Mucosa of rectum (tissue), 2 donors: ENCODE results near the gene TMEM238.
"Not testable (repeated sequence)": the region's sequence is repeated elsewhere in the genome, so short reads cannot be mapped to it uniquely, and the experiment has no call there.

Source experiments
- H3K27ac ChIP-seq, 2 donors: one replicate each; pipeline ENCODE4 v1.7.0; 2013; ENCODE audit warnings: inconsistent platforms in 2 of 2, low read depth in 2 of 2, low read length in 2 of 2
- H3K27me3 ChIP-seq, 2 donors: one replicate each; pipeline ENCODE4 v1.7.0; 2013; ENCODE audit warnings: low read length in 2 of 2; ENCODE audit not compliant: control insufficient read depth in 2 of 2, insufficient read depth in 2 of 2
- H3K36me3 ChIP-seq, 2 donors: one replicate each; pipeline ENCODE4 v1.7.0; 2013; ENCODE audit warnings: low read length in 2 of 2; ENCODE audit not compliant: control insufficient read depth in 2 of 2, insufficient read depth in 2 of 2
- H3K4me1 ChIP-seq, 2 donors: one replicate each; pipeline ENCODE4 v1.7.0; 2013; ENCODE audit warnings: low read length in 2 of 2, mild to moderate bottlenecking in 1 of 2; ENCODE audit not compliant: control insufficient read depth in 2 of 2, insufficient read depth in 2 of 2
- H3K4me3 ChIP-seq, 2 donors: one replicate each; pipeline ENCODE4 v1.7.0; 2013; ENCODE audit warnings: low read length in 2 of 2
- H3K9ac ChIP-seq, 2 donors: one replicate each; pipeline ENCODE4 v1.7.0; 2013; ENCODE audit warnings: low read length in 2 of 2, low read depth in 1 of 2, mild to moderate bottlenecking in 1 of 2
- H3K9me3 ChIP-seq, 2 donors: one replicate each; pipeline ENCODE4 v1.7.0; 2013; ENCODE audit warnings: low read length in 2 of 2; ENCODE audit not compliant: control insufficient read depth in 2 of 2
- donor health status: healthy.
- donor health status: Normal muscosa, but diverticular disease.

The TMEM238 gene

DNA sequence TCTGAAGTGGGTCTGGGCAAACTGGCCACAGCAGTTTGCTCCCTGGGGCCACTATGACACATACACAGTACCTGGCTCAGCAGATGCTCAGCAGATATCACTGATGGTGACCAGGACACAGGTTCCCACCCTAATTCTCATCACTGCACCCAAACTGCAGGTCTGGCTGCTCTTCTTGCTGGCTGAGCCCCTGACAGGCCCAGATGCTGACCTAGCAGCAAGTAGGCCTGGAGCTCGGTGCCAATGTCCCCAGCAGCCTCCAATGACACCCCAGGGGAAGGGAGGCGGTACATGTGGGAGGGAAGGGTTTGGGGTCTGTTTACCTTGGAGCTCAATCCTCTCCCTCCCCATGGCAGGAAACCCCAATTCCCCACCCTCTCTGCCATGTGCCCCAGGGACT, 18.4 kb upstream of the TMEM238 start:
- no peaks in the 10 kb centered on the region for H3K9me3 ChIP-seq
- H3K36me3 ChIP-seq: peaks cover 11 to 37% of the 10 kb centered on the region in 2 donors
- H3K4me1 ChIP-seq: peaks cover 9 to 10% of the 10 kb centered on the region in 2 donors
- no peak overlapping the region for H3K4me3 ChIP-seq
- no peak overlapping the region for H3K9ac ChIP-seq
- H3K27me3 ChIP-seq: no peaks in the 10 kb centered on the region
- H3K27ac ChIP-seq: no peak overlapping the region

DNA sequence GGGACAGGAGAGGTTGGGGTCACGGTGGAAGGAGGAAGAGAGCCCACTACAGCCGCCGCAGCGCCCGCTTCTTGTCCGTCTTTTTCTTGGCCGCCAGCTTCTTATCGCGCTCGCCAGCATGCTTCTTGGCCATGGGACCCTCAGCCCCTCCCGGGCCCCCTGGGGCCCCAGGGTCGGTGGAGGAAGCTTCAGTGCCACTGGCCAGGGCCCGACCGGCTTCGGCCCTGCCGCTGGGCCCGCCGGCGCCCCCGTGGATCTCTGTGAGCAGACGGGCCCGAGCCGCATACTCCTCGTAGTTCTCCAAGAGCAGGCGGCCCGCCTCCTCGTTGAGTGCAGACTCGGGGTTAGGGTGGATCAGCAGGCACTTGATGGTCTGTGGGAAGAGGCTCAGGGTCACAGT, 17.3 kb upstream of the TMEM238 start:
- H3K27me3 ChIP-seq, H3K4me1 ChIP-seq, H3K27ac ChIP-seq, H3K9me3 ChIP-seq, H3K4me3 ChIP-seq, H3K9ac ChIP-seq: not testable (repeated sequence)
- H3K36me3 ChIP-seq: peaks cover 11 to 37% of the 10 kb centered on the region in 2 donors

DNA sequence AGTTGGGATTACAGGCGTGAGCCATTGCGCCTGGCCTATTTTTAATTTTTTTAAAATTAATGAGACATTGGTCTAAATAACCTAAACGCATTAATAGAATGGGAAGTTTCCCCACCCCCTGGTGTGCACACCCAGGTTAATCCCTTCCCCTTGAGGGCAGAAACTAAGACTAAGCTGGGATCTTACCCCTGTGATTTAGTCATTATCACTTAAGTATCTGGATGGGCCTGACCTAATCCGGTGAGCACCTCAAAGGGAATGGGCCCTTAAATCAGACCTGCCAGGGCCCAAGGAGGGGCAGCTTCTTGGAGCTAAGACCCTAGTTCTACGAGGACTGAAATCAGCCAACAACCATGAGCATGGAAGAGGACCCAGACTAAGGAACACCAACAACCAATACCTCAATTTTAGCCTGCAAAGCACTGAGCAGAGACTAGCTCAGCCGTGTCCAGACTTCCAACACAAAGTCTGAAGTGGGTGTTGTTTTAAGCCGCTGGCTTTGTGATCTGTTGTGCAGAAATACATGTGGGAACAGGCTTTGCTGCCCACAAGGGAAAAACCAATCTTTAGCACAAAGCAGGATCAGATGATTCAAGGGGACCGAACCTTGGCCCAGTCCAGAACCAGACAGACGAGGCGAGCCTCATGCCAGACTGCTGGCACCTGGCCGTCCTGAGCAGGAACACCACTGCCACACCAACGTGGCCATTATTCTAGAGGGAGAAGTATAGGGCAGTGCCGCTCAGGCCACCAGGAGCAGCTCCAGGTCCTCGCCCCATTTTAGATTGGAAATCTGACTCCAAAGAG, 16.4 kb upstream of the TMEM238 start:
- Histone ChIP-seq H3K4me1 (no peaks in the 10 kb centered on the region), H3K36me3 (peaks cover 11 to 36% of the 10 kb centered on the region in 2 donors), H3K27me3 (no peaks in the 10 kb centered on the region), H3K27ac (no peak overlapping the region), H3K9me3 (no peaks in the 10 kb centered on the region), H3K9ac (no peak overlapping the region), H3K4me3 (no peak overlapping the region)

DNA sequence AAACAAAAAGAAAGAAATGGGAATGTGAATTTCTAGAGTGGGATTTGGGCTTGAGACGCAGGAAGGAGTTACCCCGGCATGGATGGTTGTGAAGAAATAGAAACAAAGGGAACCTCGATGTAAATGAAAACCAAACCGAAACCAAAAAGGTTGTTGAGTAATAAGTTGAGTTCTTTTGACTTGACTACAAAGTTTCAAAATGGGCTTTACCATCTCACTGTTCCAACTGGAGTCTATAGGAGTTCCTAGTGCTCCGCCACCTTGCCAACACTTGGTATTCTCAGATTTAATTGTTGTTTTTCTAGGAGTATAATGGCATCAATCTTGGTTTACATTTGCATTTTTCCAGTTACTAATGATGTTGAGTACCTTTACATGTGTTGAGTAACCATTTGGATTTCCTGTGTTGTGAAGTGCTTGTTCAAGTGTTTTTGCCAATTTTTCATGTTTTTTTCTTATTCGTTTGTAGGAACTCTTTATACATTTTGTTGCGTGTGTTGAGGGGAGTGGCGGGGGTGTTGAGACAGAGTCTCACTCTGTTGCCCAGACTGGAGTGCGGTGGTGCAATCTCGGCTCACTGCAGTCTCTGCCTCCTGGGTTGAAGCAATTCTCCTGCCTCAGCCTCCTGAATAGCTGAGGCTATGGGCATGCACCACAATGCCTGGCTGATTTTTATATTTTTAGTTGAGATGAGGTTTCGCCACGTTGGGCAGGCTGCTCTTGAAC, 14.3 kb upstream of the TMEM238 start:
- H3K4me1 ChIP-seq: no peaks in the 10 kb centered on the region
- peaks cover 11 to 28% of the 10 kb centered on the region in 2 donors for H3K36me3 ChIP-seq
- no peak overlapping the region for H3K27ac ChIP-seq
- H3K9ac ChIP-seq: no peak overlapping the region
- H3K9me3 ChIP-seq: no peaks in the 10 kb centered on the region
- no peak overlapping the region for H3K4me3 ChIP-seq
- no peaks in the 10 kb centered on the region for H3K27me3 ChIP-seq

DNA sequence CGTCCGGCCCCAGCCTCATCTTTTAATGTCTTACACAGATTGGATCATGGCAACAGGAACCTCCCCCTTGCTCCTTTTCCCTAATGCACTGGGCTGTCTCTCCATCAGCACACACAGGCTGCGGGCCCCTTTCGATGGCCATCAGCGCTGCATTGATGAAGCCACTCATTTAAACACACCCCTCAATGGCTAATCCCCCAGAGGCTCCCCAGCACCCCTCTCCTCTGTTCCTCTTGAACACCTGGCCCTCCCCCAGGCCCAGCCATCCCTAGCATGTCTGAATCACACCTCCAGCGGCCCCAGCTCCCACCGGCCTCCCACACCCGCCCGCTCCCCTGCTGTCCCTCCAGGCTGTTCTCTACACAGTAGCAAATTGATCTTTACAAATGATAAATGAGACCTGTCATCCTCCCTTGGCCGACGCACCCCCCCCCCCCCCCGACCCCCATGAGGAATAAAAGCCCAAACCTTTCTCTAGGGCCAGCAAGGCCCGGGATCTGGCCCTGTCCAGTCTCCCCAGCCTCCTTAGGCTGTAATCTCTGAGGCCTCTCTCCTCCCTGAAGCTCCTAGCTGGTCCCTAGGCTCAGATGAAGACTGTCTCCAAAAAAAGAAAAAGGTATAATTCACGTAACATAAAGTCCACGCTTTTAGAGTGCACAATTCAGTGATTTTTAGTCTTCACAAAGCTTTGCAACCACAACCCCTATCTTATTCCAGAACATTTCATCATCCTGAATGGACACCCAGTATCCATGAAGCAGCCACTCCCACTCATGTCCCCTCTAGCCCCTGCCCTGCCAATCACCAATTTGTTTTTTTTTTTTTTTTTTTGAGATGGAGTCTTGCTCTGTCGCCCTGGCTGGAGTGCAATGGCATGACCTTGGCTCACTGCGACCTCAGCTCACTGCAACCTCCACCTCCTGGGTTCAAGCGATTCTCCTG, 9.0 kb upstream of the TMEM238 start:
- H3K27ac ChIP-seq: no peak overlapping the region

DNA sequence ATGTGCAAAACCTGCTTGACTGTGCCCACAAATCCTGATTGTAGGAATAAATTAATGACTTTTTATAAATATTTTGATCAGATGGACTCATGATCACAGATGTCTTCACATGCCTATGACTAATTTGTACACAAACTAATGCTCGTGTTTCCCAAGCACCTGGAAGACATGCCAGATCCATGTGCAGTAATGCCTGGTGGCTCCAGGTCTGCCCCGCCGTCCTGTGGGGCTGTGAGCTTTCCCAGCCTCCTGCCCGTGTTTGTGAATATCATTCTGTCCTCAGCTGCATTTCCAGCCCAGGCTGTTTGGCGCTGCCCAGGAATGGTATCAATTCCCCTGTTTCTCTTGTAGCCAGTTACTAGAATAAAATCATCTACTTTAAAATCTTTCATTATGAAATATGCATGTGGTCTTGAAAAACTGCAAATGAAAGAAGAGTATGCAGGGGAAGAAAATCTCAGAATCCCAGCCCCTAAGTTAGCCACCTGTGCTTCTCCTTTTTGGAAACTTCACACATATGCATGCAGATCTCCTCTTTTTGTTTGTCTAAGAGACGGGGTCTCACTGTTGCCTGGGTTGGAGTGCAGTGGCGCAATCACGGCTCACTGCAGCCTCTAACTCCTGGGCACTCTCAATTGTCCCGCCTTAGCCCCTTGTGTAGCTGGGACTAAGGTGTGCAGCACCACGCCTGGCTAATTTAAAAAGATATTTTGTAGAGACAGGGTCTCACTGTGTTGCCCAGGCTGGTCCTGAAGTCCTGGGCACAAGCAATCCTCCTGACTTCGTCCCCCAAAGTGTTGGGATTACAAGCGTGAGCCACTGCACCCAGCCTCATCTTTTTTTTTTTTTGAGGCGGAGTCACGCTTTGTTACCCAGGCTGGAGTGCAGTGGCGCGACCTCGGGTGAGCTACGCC, 7.9 kb upstream of the TMEM238 start:
- peaks cover 17% of the 10 kb centered on the region in 2 donors for H3K4me1 ChIP-seq
- no peaks in the 10 kb centered on the region for H3K27me3 ChIP-seq
- H3K36me3 ChIP-seq: peaks cover 30 to 43% of the 10 kb centered on the region in 2 donors
- no peak overlapping the region for H3K9ac ChIP-seq
- H3K4me3 ChIP-seq: no peak overlapping the region
- H3K27ac ChIP-seq: no peak overlapping the region
- no peaks in the 10 kb centered on the region for H3K9me3 ChIP-seq

More for the DNA sequence above, 9.0 kb upstream of the TMEM238 start:
- H3K9me3 ChIP-seq: no peaks in the 10 kb centered on the region
- H3K9ac ChIP-seq: no peak overlapping the region
- no peaks in the 10 kb centered on the region for H3K27me3 ChIP-seq
- H3K36me3 ChIP-seq: peaks cover 20 to 32% of the 10 kb centered on the region in 2 donors
- peaks cover 6% of the 10 kb centered on the region in 2 donors for H3K4me1 ChIP-seq
- no peak overlapping the region for H3K4me3 ChIP-seq

DNA sequence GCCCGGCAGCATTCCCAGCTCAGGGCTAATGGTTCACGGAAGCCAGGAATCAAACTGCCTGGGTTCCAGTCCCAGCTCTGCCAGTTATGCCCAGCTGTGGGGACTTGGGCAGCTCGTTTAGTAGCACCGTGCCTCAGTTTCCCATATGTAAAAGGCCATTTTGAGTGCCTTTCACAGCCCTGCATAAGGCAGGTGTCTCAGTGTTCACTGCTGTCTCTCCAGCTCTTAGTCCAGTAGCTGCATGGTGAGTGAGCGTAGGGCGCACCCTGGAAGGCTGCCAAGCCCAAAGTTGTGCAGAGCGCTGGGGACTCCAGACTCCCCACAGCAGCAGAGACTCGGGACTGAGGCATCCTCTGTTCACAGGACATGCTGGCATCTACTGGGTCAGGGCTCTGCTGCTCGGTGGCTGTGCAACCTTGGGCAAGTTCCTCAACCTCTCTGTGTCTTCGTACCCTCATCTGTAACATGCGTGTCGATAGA, 7.1 kb upstream of the TMEM238 start:
- Histone ChIP-seq H3K9me3 (no peaks in the 10 kb centered on the region), H3K27ac (no peak overlapping the region), H3K27me3 (no peaks in the 10 kb centered on the region), H3K36me3 (peaks cover 31 to 44% of the 10 kb centered on the region in 2 donors), H3K9ac (no peak overlapping the region), H3K4me1 (peaks cover 23 to 24% of the 10 kb centered on the region in 2 donors), H3K4me3 (no peak overlapping the region)

DNA sequence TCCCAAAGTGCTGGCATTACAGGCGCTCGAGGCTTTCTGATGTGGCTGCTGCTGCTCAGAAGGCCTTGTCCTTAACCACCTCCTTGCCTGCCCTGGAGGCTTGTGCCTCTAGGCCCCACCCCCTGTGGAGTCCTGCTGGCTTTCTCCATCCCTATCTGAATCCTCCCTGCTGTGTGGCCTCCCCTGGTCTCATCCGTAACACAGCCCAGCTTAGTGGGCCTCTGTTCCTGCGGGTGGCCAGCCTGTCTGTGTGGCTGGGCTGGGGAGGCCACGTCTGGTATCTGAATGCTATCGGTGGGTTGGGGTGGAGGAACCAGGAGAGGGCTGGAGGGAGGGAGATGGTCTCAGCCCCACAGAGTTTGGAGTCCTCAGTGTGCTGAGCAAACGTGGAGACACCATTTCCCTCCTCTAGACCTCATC, 6.4 kb upstream of the TMEM238 start:
- no peaks in the 10 kb centered on the region for H3K9me3 ChIP-seq
- no peak overlapping the region for H3K27ac ChIP-seq
- no peaks in the 10 kb centered on the region for H3K27me3 ChIP-seq
- H3K4me3 ChIP-seq: no peak overlapping the region
- peaks cover 23 to 25% of the 10 kb centered on the region in 2 donors for H3K4me1 ChIP-seq
- H3K36me3 ChIP-seq: peaks cover 31 to 44% of the 10 kb centered on the region in 2 donors
- H3K9ac ChIP-seq: no peak overlapping the region
